ES-I3 (cell line): Measurements from ENCODE around the gene SOX8.

Experiments
- H3K36me3 ChIP-seq: 2 replicates; pipeline ENCODE4 v1.6.1; 2013; ENCODE audit warnings: mild to moderate bottlenecking, low read length, control low read depth, moderate library complexity; ENCODE audit not compliant: insufficient read depth
- H3K4me1 ChIP-seq: 2 replicates; pipeline ENCODE4 v1.6.1; 2013; ENCODE audit warnings: mild to moderate bottlenecking, control low read depth, low read length; ENCODE audit not compliant: insufficient read depth
- H3K9ac ChIP-seq: 2 replicates; pipeline ENCODE4 v1.6.1; 2013; ENCODE audit warnings: low read depth, mild to moderate bottlenecking, low read length, moderate library complexity
- H3K9me3 ChIP-seq: 2 replicates; pipeline ENCODE4 v1.6.1; 2013; ENCODE audit warnings: mild to moderate bottlenecking, low read length, moderate library complexity; ENCODE audit not compliant: control insufficient read depth, insufficient read depth

SOX8 gene

DNA sequence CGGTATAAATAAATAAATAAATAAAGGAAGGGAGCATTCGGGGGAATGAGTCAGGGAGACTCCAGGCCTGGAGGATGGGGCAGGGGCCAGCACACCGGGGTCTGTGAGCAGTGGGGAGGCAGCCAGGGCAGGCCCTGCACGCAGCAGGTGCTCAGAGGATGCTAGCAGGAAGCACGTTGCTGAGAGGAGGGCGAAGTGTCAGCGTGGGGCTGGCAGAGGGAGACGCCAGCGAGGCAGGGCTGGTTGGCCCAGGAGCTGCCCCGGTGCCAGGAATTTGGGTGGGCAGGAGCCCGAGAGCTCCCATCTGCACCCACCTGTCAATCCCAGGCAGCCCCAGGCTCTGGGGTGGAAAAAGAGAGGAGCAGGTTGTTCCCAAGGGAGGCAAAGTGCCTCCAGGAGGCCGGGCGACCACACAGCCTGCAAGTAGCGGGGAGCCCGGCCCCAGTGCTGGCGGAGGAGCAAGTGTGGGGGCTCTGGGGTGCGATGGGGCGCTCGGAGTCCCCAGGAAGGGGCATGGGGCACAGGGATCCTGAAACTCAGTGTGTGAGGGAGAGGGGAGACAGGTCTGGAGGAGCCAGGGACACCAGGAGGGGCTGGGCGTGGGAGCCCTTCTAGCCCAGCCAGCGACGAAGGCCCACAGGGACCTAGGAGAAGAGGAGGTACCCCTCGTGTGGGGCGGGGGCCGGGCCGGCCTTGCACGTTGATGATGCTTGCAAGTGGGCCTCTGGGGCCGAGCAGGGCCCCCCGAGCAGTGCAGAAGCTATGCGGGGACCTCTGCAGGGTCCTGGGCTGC is 28.0 kb downstream of the SOX8 start:
- Histone ChIP-seq H3K9ac (no peak overlapping the region), H3K4me1 (no peaks in the 10 kb centered on the region; the same call in 1 of the 2 replicates), H3K9me3 (no peaks in the 10 kb centered on the region), H3K36me3 (no peaks in the 10 kb centered on the region)

- no peaks in the 10 kb centered on the region for H3K36me3 ChIP-seq
- no peaks in the 10 kb centered on the region for H3K9me3 ChIP-seq
- H3K9ac ChIP-seq: no peak overlapping the region
- no peaks in the 10 kb centered on the region; the same call in 1 of the 2 replicates for H3K4me1 ChIP-seq
These were observed 28.7 kb downstream of the SOX8 start for GRCh38 chr16:1010251-1010650.

DNA sequence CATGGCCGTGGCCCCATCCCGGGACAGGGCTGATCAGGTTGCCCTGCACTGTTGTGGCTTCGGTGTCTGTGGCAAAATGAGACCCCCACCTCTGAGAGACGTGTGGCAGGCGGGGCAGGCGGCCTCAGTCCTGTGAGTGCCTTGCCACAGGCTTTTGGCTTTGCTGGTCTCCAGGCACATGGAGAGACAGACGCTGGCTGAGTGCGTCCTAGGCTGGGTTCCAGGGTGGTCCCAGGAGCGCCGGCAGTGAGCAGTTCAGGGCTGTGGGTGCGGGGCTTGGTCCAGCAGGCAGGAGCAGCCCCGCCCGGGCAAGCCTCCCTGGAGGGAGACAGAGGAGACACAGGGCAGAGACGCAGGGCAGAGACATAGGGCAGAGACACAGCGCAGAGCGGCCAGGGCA is 29.2 kb downstream of the SOX8 start:
- Histone ChIP-seq H3K9me3 (no peaks in the 10 kb centered on the region), H3K9ac (no peak overlapping the region), H3K4me1 (no peaks in the 10 kb centered on the region; the same call in 1 of the 2 replicates), H3K36me3 (no peaks in the 10 kb centered on the region)

- no peaks in the 10 kb centered on the region; the same call in 1 of the 2 replicates for H3K4me1 ChIP-seq
These were observed 29.9 kb downstream of the SOX8 start for GRCh38 chr16:1011316-1012082.

DNA sequence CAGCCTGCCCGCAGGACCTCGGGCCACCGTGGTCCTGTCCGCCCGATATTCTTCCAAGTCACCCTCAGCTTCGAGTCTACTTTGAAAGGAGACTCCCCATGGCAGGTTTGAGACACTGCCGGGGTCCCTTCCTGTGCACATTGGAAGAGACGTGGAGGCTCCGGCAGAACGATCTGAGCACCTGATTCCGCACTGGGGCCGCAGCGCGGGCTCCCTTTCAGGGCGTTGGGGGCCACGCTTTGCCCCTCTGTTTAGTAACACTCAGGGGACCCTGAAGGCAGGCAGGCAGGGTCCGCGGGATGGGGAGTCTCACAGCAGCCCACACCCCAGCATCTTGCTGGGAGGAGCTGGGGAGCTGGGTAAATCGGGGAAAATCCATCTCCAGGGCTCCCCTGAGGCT is 30.6 kb downstream of the SOX8 start:
- H3K9ac ChIP-seq: no peak overlapping the region
- H3K36me3 ChIP-seq: no peaks in the 10 kb centered on the region
- H3K9me3 ChIP-seq: no peaks in the 10 kb centered on the region
- H3K4me1 ChIP-seq: no peaks in the 10 kb centered on the region; the same call in 1 of the 2 replicates

More at GRCh38 chr16:1011316-1012082, 29.9 kb downstream of the SOX8 start:
- Histone ChIP-seq H3K9me3 (no peaks in the 10 kb centered on the region), H3K9ac (no peak overlapping the region), H3K36me3 (no peaks in the 10 kb centered on the region)

- no peaks in the 10 kb centered on the region for H3K36me3 ChIP-seq
- H3K9me3 ChIP-seq: no peaks in the 10 kb centered on the region
- H3K4me1 ChIP-seq: no peaks in the 10 kb centered on the region; the same call in 1 of the 2 replicates
- no peak overlapping the region for H3K9ac ChIP-seq
These were observed 31.4 kb downstream of the SOX8 start for GRCh38 chr16:1012722-1013592.

DNA sequence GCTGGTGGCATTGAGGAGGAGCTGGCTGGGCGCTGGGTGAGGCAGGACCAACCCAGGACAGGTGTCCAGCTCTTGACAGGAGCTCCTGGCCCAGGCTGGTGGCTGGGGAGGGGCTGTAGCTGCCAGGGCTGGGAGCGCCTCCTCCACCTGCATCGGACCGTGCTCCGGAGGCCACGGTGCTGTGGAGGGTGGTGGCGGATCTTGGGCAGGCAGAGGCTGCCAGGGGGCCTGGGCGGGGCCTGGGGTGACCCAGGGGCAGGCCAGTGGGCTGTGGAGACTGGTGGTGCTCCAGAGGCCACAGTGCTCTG is 32.0 kb downstream of the SOX8 start:
- H3K4me1 ChIP-seq: no peaks in the 10 kb centered on the region; the same call in 1 of the 2 replicates
- no peaks in the 10 kb centered on the region for H3K9me3 ChIP-seq
- no peak overlapping the region for H3K9ac ChIP-seq
- H3K36me3 ChIP-seq: no peaks in the 10 kb centered on the region

- Histone ChIP-seq H3K36me3 (no peaks in the 10 kb centered on the region), H3K9me3 (no peaks in the 10 kb centered on the region), H3K9ac (no peak overlapping the region), H3K4me1 (no peaks in the 10 kb centered on the region; the same call in 1 of the 2 replicates)
These were observed 32.7 kb downstream of the SOX8 start for GRCh38 chr16:1014221-1014620.

DNA sequence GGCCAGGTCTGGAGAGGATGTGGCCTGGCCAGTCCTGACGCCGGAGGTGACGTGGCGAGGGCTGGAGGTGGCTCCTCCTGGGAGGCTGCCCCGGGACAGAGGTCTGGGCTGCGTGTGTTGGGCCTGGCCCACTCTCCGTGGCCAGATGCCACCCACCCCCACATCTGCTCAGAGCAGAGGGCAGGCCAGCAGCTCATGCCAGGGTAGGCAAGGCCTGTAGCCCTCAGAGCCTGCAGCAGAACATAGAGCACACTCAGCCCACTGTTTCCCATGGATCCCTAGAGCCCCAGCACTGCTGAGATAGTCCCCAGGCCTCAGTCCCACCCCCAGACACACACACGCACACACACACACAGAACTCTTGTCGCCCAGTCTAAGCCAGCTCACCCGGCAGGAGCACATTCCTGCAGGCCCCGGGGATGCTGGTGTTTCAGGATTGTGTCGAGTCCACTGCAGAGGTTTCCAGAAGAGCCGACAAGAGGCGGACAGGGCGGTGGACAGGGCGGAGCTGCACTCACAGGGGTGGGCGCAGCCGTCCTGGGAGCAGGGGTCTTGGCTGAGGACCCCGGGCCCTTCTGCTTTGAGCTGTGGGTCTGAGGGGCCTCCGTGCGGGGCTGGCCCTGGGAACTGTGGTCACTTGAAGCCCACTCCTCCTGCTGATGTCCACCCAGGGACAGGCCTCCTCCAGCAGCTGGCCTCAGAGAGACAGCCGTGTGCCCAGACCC is 33.4 kb downstream of the SOX8 start:
- Histone ChIP-seq H3K9me3 (no peaks in the 10 kb centered on the region), H3K9ac (no peak overlapping the region), H3K36me3 (no peaks in the 10 kb centered on the region), H3K4me1 (no peaks in the 10 kb centered on the region; the same call in 1 of the 2 replicates)

GRCh38 chr16:1018447-1019198 is 37.1 kb downstream of the SOX8 start:
- Histone ChIP-seq H3K36me3 (no peaks in the 10 kb centered on the region), H3K9ac (no peak overlapping the region), H3K4me1 (no peaks in the 10 kb centered on the region), H3K9me3 (no peaks in the 10 kb centered on the region)

GRCh38 chr16:1019231-1020090 is 37.9 kb downstream of the SOX8 start:
- Histone ChIP-seq H3K9ac (no peak overlapping the region), H3K9me3 (no peaks in the 10 kb centered on the region), H3K36me3 (no peaks in the 10 kb centered on the region), H3K4me1 (no peaks in the 10 kb centered on the region)

DNA sequence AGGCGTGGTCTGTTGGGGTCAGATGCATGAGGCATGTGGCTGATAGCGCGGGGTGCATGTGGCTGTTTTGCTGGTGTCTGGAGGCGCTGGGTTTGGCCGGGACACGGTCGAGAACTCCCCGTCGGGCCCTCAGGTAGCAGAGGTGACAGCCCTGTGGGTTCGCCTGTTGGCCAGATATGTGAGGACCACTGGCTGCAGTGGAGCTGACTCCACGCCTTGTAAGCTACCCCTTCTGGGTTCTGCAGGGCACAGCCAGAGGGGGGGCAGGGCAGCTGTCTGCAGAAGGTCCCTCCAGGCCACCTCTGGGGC is 38.5 kb downstream of the SOX8 start:
- Histone ChIP-seq H3K4me1 (no peaks in the 10 kb centered on the region), H3K9ac (no peak overlapping the region)

DNA sequence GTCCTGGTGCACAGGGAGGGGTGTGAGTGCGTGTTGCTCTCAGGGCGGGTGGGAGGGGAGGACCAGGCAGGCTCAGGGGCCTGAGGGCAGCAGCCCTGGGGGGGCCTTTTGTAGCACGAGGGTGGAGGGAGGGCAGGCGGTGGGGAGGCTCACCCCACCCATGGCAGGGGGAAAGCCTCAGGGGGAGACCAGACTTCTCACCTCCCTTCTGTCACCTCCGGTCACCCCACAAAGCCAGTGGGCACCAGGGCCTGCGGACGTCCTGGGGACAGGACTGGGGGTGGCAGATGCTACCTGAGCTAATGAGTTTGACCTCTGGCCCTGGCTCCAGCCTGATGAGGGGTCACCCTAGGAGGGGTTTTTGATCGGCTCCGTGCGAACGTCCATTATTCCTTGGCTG is 39.0 kb downstream of the SOX8 start:
- H3K36me3 ChIP-seq: no peaks in the 10 kb centered on the region
- H3K9me3 ChIP-seq: no peaks in the 10 kb centered on the region
- no peaks in the 10 kb centered on the region for H3K4me1 ChIP-seq
- no peak overlapping the region for H3K9ac ChIP-seq

More for the DNA sequence above, 38.5 kb downstream of the SOX8 start:
- Histone ChIP-seq H3K9me3 (no peaks in the 10 kb centered on the region), H3K36me3 (no peaks in the 10 kb centered on the region)
